HepG2 (cell line): Measurements from ENCODE around the gene IL1RL2. TPM values are rescaled to one million over a fixed set of nuclear protein-coding genes. Genes with fewer than 3 reads are reported as not detected.

ENCODE experiments used
- ATAD3A ChIP-seq: sonication (generic); formaldehyde crosslinking; IDR thresholded peaks from 2 replicates; pipeline ENCODE4 v1.4.0; 2020; ENCODE audit warnings: missing genetic modification reagents
- CAMTA2 ChIP-seq: sonication (generic); formaldehyde crosslinking; IDR thresholded peaks from 2 replicates; pipeline ENCODE4 v1.4.0; 2020; ENCODE audit warnings: mild to moderate bottlenecking, missing genetic modification reagents, borderline replicate concordance
- RAD21 ChIP-seq: fragments of 450-650 bp; formaldehyde crosslinking; IDR thresholded peaks from 2 replicates; pipeline ENCODE4 v1.5.0; 2020; ENCODE audit warnings: mild to moderate bottlenecking
- RAD51 ChIP-seq: fragments of 450-650 bp; IDR thresholded peaks from 2 replicates; pipeline ENCODE4 v1.6.1; 2016; ENCODE audit warnings: borderline replicate concordance
- ZBTB37 ChIP-seq: sonication (generic); formaldehyde crosslinking; IDR thresholded peaks from 2 replicates; pipeline ENCODE4 v1.4.0; 2020; ENCODE audit warnings: mild to moderate bottlenecking, missing genetic modification reagents
- ZFP41 ChIP-seq: sonication (generic); formaldehyde crosslinking; IDR thresholded peaks from 2 replicates; pipeline ENCODE4 v1.4.0; 2020; ENCODE audit warnings: mild to moderate bottlenecking, missing genetic modification reagents, borderline replicate concordance
- ZFP90 ChIP-seq: sonication (generic); formaldehyde crosslinking; IDR thresholded peaks from 2 replicates; pipeline ENCODE4 v1.8.0; 2022; ENCODE audit warnings: missing genetic modification reagents, mild to moderate bottlenecking, inconsistent platforms, borderline replicate concordance
- ZKSCAN5 ChIP-seq: sonication (generic); formaldehyde crosslinking; IDR thresholded peaks from 2 replicates; pipeline ENCODE4 v1.5.1; 2020; ENCODE audit warnings: mild to moderate bottlenecking, missing genetic modification reagents
- ZNF367 ChIP-seq: sonication (generic); formaldehyde crosslinking; IDR thresholded peaks from 2 replicates; pipeline ENCODE4 v1.4.0; 2020; ENCODE audit warnings: missing genetic modification reagents, borderline replicate concordance
- ZNF414 ChIP-seq: sonication (generic); formaldehyde crosslinking; IDR thresholded peaks from 2 replicates; pipeline ENCODE4 v1.5.0; 2020; ENCODE audit warnings: missing genetic modification reagents
- ZNF431 ChIP-seq: sonication (generic); formaldehyde crosslinking; IDR thresholded peaks from 2 replicates; pipeline ENCODE4 v1.9.0; 2022; ENCODE audit warnings: missing genetic modification reagents, low read depth, mild to moderate bottlenecking, borderline replicate concordance
- ZNF441 ChIP-seq: sonication (generic); formaldehyde crosslinking; IDR thresholded peaks from 2 replicates; pipeline ENCODE4 v1.7.0; 2021; ENCODE audit warnings: missing genetic modification reagents, borderline replicate concordance
- ZNF484 ChIP-seq: sonication (generic); formaldehyde crosslinking; IDR thresholded peaks from 2 replicates; pipeline ENCODE4 v1.5.1; 2020; ENCODE audit warnings: mild to moderate bottlenecking, low read depth, missing genetic modification reagents, borderline replicate concordance
- ZNF607 ChIP-seq: sonication (generic); formaldehyde crosslinking; IDR thresholded peaks from 2 replicates; pipeline ENCODE4 v1.5.1; 2020; ENCODE audit warnings: missing genetic modification reagents, mild to moderate bottlenecking, borderline replicate concordance
- ZNF776 ChIP-seq: sonication (generic); formaldehyde crosslinking; IDR thresholded peaks from 2 replicates; pipeline ENCODE4 v1.4.0; 2020; ENCODE audit warnings: mild to moderate bottlenecking, missing genetic modification reagents
- polyA plus RNA-seq, 8 experiments: library from polyadenylated mRNA; depleted of rRNA in 3 of 8; stranded (reverse) in 7 of 8; unstranded in 1 of 8; fragments of >200 nt; fragmentation: Illumina TruSeq in 4 of 8; extraction: Trizol in 4 of 8; gene quantifications; 2 replicates each; pipeline versions ENCODE4 v1.2.1 to v1.2.3, GENCODE V29; 2011 to 2016; ENCODE audit warnings: low read depth in 4 of 8, missing spikeins in 1 of 8, mixed read lengths in 1 of 8; ENCODE audit not compliant: insufficient read depth in 1 of 8
- total RNA-seq, 5 experiments: library from RNA; depleted of rRNA; stranded (reverse); fragments of >200 nt; fragmentation: Illumina TruSeq; extraction: Trizol; gene quantifications; 2 replicates each; pipeline ENCODE4 v1.2.3, GENCODE V29; 2016; ENCODE audit warnings: low read depth in 1 of 5
- TF ChIP-seq, protein P1 (sequence below): sonication (generic); formaldehyde crosslinking; IDR thresholded peaks from 2 replicates; pipeline ENCODE4 v1.4.0; 2020; ENCODE audit warnings: mild to moderate bottlenecking, low read depth, missing genetic modification reagents
- TF ChIP-seq, protein P2 (sequence below): sonication (generic); formaldehyde crosslinking; IDR thresholded peaks from 2 replicates; pipeline ENCODE4 v1.4.0; 2020; ENCODE audit warnings: mild to moderate bottlenecking, missing genetic modification reagents
- TF ChIP-seq, protein P3 (sequence below), 2 experiments: sonication (generic) in 1 of 2; formaldehyde crosslinking in 1 of 2; IDR thresholded peaks; 2 replicates each; pipeline versions ENCODE4 v1.4.0 to v1.6.1; 2016 to 2020; ENCODE audit warnings: borderline replicate concordance in 1 of 2, low read depth in 1 of 2, mild to moderate bottlenecking in 1 of 2, missing genetic modification reagents in 1 of 2

IL1RL2 gene
- total and polyA plus RNA-seq, 2 of the 13 experiments (the other 11 are each of a cell fraction or from before 2014, with no cell fraction given): 0.03 TPM; not detected in 1

DNA sequence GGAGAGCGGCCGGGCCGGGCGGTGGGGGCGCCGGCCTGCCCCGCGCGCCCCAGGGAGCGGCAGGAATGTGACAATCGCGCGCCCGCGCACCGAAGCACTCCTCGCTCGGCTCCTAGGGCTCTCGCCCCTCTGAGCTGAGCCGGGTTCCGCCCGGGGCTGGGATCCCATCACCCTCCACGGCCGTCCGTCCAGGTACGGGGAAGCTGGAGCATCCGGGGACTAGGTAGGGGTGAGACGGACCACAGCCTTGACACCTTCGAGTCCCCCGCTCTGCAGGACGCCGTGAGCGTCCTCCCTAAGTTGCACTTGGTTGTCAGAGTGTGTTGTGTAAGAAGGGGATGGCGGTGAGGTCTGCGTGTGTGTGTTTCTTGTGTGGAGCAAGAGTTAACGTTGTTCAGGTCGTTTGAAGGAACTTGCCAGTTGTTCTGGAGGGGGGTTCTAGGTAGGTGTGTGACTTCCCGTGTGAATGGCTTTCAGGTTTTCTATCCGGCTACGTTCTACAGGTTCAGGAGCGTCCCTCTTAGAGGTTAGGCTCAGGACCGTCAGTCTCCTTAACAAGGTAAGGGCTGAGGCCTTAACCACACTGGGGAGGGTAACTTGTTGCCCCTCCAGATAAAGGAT, 43.9 kb upstream of the IL1RL2 start (continued):
- TF ChIP-seq ZBTB37 (CRISPR knock-in tag) (no peak), ZNF776 (peak; percentile 35; the same call in 1 of the 2 replicates), ZNF367 (CRISPR knock-in tag) (peak; percentile 4; the same call in 1 of the 2 replicates), ZNF484 (CRISPR knock-in tag) (no peak), ZKSCAN5 (CRISPR knock-in tag) (no peak), ZNF607 (0 out of 2 replicates have a peak, but pooled peaks have one; percentile 28), RAD51 (no peak), ZNF414 (peak; percentile 12; the same call in 1 of the 2 replicates), ZNF441 (CRISPR knock-in tag) (no peak), ATAD3A (CRISPR knock-in tag) (no peak), RAD21 (no peak; the same call in 1 of the 2 replicates), CAMTA2 (CRISPR knock-in tag) (no peak), ZFP90 (CRISPR knock-in tag) (no peak), ZNF431 (CRISPR knock-in tag) (0 out of 2 replicates have a peak, but pooled peaks have one; percentile 38), ZFP41 (peak; percentile 35; the same call in 1 of the 2 replicates)
- TF ChIP-seq, protein P1, sequence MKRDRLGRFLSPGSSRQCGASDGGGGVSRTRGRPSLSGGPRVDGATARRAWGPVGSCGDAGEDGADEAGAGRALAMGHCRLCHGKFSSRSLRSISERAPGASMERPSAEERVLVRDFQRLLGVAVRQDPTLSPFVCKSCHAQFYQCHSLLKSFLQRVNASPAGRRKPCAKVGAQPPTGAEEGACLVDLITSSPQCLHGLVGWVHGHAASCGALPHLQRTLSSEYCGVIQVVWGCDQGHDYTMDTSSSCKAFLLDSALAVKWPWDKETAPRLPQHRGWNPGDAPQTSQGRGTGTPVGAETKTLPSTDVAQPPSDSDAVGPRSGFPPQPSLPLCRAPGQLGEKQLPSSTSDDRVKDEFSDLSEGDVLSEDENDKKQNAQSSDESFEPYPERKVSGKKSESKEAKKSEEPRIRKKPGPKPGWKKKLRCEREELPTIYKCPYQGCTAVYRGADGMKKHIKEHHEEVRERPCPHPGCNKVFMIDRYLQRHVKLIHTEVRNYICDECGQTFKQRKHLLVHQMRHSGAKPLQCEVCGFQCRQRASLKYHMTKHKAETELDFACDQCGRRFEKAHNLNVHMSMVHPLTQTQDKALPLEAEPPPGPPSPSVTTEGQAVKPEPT: no peak
- TF ChIP-seq, protein P2, sequence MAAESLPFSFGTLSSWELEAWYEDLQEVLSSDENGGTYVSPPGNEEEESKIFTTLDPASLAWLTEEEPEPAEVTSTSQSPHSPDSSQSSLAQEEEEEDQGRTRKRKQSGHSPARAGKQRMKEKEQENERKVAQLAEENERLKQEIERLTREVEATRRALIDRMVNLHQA (CRISPR knock-in tag): no peak
- TF ChIP-seq, protein P3, sequence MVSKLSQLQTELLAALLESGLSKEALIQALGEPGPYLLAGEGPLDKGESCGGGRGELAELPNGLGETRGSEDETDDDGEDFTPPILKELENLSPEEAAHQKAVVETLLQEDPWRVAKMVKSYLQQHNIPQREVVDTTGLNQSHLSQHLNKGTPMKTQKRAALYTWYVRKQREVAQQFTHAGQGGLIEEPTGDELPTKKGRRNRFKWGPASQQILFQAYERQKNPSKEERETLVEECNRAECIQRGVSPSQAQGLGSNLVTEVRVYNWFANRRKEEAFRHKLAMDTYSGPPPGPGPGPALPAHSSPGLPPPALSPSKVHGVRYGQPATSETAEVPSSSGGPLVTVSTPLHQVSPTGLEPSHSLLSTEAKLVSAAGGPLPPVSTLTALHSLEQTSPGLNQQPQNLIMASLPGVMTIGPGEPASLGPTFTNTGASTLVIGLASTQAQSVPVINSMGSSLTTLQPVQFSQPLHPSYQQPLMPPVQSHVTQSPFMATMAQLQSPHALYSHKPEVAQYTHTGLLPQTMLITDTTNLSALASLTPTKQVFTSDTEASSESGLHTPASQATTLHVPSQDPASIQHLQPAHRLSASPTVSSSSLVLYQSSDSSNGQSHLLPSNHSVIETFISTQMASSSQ (IDR thresholded peaks at IDR 0.05; ENCODE audit: low read depth): no peak
- TF ChIP-seq, protein P3 (CRISPR knock-in tag; IDR thresholded peaks at IDR 0.05; ENCODE audit: borderline replicate concordance): no peak; the same call in none of the 2 replicates
